Central memory CD8-positive, alpha-beta T cell (primary cell): Measurements from ENCODE around the gene WNT6.
"Not testable (repeated sequence)": the region's sequence is repeated elsewhere in the genome, so short reads cannot be mapped to it uniquely, and the experiment has no call there.

Experiments used
- ATAC-seq: fragments of 150-1000 bp; cut with Tn5 transposase; replicated peaks from 2 replicates; pipeline ENCODE4 v1.10.0; 2022; ENCODE audit warnings: mild to moderate bottlenecking, moderate FRiP score, moderate number of reproducible peaks; ENCODE audit not compliant: poor library complexity, severe bottlenecking; ENCODE audit errors: extremely low read depth
- DNase-seq, 2 donors: peaks; one replicate each; pipeline ENCODE4 v3.0.0; 2021; ENCODE audit warnings: low spot score in 2 of 2
- H3K27ac Mint-ChIP-seq: one replicate; pipeline ENCODE4 v1.8.0; 2022; ENCODE audit warnings: low read depth, mild to moderate bottlenecking, moderate library complexity, mixed read lengths
- H3K27me3 Mint-ChIP-seq: one replicate; pipeline ENCODE4 v1.8.0; 2022; ENCODE audit warnings: mixed read lengths
- H3K36me3 Mint-ChIP-seq: one replicate; pipeline ENCODE4 v1.8.0; 2022; ENCODE audit warnings: mild to moderate bottlenecking, moderate library complexity, mixed read lengths; ENCODE audit not compliant: insufficient read depth
- H3K4me1 Mint-ChIP-seq: one replicate; pipeline ENCODE4 v1.8.0; 2022; ENCODE audit warnings: mixed read lengths
- H3K4me3 Mint-ChIP-seq: one replicate; pipeline ENCODE4 v1.8.0; 2022; ENCODE audit warnings: mild to moderate bottlenecking, moderate library complexity, mixed read lengths
- H3K9me3 Mint-ChIP-seq: one replicate; pipeline ENCODE4 v1.8.0; 2022; ENCODE audit warnings: mixed read lengths

Gene WNT6

DNA sequence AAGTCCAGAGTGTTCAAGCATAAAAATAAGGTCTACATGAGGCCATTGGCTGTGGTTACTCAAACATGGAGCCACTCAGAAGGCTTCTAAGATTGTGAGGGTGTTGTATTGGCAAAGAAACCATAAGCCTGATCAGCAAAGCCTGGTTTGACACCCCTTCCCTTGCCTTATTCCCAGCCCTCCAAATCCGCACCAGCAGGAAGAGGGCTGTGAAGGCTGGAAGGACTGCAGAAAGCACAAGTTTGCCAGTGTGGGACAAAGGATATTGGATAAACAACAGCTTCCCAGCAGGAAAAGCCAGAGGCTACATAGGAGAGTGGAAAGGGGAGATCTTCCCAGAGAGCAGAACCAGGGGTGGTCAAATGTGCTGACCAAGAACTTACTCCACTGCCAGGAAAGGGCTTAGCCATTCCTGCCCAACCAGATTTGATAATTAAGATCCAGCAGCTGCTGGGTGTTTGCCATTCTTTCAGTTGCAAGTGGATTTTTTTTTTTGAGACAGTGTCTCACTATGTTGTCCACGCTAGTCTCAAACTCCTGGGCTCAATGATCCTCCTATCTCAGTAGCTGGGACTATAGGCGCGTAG is 26.5 kb upstream of the WNT6 start:
- no peaks in the 10 kb centered on the region for H3K36me3 Mint-ChIP-seq
- H3K27ac Mint-ChIP-seq: no peak overlapping the region
- peaks cover 10% of the 10 kb centered on the region for H3K9me3 Mint-ChIP-seq
- no peak overlapping the region for H3K4me3 Mint-ChIP-seq
- H3K27me3 Mint-ChIP-seq: peaks cover 63% of the 10 kb centered on the region
- ATAC-seq (no peak), DNase-seq (no peak)
- no peaks in the 10 kb centered on the region for H3K4me1 Mint-ChIP-seq

DNA sequence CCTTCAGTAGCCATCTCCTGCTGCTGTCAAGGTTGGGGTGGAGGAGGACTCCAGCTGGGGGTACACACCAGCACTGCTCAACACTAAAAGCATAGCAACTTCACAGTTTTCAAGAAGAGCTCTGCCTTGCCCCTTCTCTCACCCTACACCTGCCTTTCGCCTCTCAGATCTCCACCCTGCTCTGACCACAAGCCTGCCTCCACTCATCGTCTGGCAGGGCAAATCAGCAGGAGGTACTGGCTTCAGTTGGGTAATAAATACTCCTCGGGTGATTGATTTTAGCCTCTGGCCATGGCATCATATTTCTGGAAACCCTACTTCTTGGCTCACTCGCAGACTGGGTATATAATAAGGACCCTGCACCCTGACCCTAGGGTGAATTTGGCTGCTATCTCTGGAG is 24.9 kb upstream of the WNT6 start:
- DNase-seq (no peak), ATAC-seq (no peak)
- Mint-ChIP-seq H3K9me3 (peaks cover 11% of the 10 kb centered on the region), H3K4me3 (no peak overlapping the region), H3K27ac (no peak overlapping the region), H3K4me1 (no peaks in the 10 kb centered on the region), H3K27me3 (peaks cover 72% of the 10 kb centered on the region), H3K36me3 (no peaks in the 10 kb centered on the region)

DNA sequence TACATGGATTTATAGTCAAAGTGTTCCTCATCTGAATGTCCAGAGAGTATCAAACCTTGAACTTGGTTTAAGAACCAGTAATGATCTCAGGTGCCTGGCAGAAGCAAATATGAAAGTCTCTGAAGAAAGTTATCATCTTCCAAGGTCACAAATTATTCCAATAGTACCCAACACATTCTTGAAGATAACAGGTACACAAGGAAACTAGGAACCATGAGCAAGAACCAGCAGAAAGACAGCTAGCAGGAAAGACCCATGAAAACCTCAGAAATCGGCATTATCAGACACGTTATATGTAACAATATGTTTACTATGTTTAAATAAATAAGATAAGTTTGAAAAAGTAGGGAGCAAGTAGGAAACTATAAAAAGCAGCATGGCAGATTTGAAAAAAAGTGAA is 22.1 kb upstream of the WNT6 start:
- DNase-seq (no peak), ATAC-seq (no peak)
- H3K27ac Mint-ChIP-seq: no peak overlapping the region
- H3K36me3 Mint-ChIP-seq: no peaks in the 10 kb centered on the region
- H3K4me1 Mint-ChIP-seq: no peaks in the 10 kb centered on the region
- peaks cover 70% of the 10 kb centered on the region for H3K27me3 Mint-ChIP-seq
- no peak overlapping the region for H3K4me3 Mint-ChIP-seq
- H3K9me3 Mint-ChIP-seq: peaks cover 11% of the 10 kb centered on the region

DNA sequence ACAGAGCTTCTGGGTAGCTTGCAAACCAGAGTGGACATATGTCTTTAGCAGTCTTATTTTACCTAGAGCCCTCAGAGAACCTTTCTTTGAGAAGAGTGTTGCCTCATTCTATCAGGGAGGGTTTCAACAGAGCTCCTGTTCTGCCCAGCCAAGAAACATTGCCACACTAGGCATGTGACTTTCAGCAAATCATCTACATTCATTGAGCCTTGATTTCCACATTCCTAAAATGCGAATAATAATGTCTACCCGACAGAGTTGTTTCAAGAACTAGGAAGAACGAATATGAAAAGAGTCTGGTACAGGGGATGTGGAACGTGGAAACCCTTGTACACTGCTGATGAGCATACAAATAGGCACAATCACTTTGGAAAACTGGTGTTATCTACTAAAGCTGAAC is 20.2 kb upstream of the WNT6 start:
- no peak overlapping the region for H3K27ac Mint-ChIP-seq
- peaks cover 68% of the 10 kb centered on the region for H3K27me3 Mint-ChIP-seq
- ATAC-seq (no peak), DNase-seq (no peak)
- no peaks in the 10 kb centered on the region for H3K4me1 Mint-ChIP-seq
- H3K36me3 Mint-ChIP-seq: peaks cover 2% of the 10 kb centered on the region
- no peak overlapping the region for H3K4me3 Mint-ChIP-seq
- peaks cover 11% of the 10 kb centered on the region for H3K9me3 Mint-ChIP-seq

DNA sequence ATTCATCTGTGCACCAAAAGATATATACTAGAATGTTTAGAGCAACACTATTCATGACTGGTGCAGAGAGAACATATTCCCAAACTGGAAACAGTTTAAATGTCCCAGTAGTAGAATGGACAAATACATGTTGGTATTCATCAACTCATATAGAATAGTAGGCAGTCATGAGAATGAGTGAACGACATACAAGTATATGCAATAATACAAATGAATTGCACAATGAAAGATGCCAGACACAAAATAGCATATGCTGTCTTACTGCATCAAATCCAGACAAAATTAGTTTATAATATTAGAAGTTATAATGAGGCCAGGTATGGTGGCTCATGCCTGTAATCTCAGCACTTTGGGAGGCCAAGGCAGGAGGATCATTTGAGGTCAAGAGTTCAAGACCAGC is 19.7 kb upstream of the WNT6 start:
- H3K27ac Mint-ChIP-seq: no peak overlapping the region

DNA sequence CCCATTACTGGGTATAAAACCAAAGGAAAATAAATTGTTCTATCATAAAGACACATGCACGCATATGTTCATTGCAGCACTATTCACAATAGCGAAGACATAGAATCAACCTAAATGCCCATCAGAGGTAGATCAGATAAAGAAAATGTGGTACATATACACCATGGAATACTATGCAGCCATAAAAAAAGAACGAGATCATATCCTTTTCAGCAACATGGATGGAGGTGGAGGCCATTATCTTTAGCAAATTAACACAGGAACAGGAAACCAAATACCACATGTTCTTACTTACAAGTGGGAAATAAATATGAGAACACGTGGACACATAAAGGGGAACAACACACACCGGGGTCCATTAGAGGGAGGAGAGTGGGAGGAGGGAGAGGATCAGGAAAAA is 15.3 kb upstream of the WNT6 start:
- ATAC-seq, H3K4me1 Mint-ChIP-seq, H3K36me3 Mint-ChIP-seq, H3K4me3 Mint-ChIP-seq, H3K27ac Mint-ChIP-seq, DNase-seq, H3K9me3 Mint-ChIP-seq: not testable (repeated sequence)
- peaks cover 36% of the 10 kb centered on the region for H3K27me3 Mint-ChIP-seq

More for the DNA sequence above, 19.7 kb upstream of the WNT6 start:
- no peaks in the 10 kb centered on the region for H3K4me1 Mint-ChIP-seq
- no peak for DNase-seq
- H3K36me3 Mint-ChIP-seq: peaks cover 2% of the 10 kb centered on the region
- peaks cover 68% of the 10 kb centered on the region for H3K27me3 Mint-ChIP-seq
- no peak overlapping the region for H3K4me3 Mint-ChIP-seq
- H3K9me3 Mint-ChIP-seq: peaks cover 11% of the 10 kb centered on the region
- ATAC-seq: no peak

DNA sequence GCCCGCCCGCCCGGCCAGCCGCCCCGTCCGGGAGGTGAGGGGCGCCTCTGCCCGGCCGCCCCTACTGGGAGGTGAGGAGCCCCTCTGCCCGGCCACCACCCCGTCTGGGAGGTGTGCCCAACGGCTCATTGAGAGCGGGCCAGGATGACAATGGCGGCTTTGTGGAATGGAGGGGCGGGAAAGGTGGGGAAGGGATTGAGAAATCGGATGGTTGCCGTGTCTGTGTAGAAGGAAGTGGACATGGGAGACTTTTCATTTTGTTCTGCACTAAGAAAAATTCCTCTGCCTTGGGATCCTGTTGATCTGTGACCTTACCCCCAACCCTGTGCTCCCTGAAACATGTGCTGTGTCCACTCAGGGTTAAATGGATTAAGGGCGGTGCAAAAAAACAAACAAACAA is 12.6 kb upstream of the WNT6 start:
- H3K27me3 Mint-ChIP-seq: peaks cover 34% of the 10 kb centered on the region
- not testable (repeated sequence) for H3K36me3 Mint-ChIP-seq, ATAC-seq

DNA sequence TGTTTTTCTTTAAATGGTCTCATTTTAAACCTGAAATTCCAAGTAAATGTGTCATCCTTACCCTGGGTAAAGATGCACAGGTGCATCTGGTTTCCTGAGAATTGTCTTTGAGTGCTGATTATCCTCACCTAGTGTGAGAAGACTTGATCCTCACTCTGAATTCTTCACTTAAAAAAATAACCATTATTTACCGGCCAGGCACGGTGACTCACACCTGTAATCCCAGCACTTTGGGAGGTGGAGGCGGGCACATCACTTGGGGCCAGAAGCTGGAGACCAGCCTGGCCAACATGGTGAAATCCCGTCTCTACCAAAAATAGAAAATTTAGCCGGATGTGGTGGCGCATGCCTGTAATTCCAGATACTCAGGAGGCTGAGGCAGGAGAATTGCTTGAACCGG is 9.9 kb upstream of the WNT6 start:
- Mint-ChIP-seq H3K36me3 (no peaks in the 10 kb centered on the region), H3K4me3 (no peak overlapping the region), H3K27me3 (peaks cover 37% of the 10 kb centered on the region), H3K9me3 (no peaks in the 10 kb centered on the region), H3K4me1 (peaks cover 7% of the 10 kb centered on the region), H3K27ac (no peak overlapping the region)
- DNase-seq (no peak), ATAC-seq (no peak)

More for the DNA sequence above, 12.6 kb upstream of the WNT6 start:
- not testable (repeated sequence) for H3K9me3 Mint-ChIP-seq, DNase-seq, H3K27ac Mint-ChIP-seq, H3K4me3 Mint-ChIP-seq, H3K4me1 Mint-ChIP-seq

DNA sequence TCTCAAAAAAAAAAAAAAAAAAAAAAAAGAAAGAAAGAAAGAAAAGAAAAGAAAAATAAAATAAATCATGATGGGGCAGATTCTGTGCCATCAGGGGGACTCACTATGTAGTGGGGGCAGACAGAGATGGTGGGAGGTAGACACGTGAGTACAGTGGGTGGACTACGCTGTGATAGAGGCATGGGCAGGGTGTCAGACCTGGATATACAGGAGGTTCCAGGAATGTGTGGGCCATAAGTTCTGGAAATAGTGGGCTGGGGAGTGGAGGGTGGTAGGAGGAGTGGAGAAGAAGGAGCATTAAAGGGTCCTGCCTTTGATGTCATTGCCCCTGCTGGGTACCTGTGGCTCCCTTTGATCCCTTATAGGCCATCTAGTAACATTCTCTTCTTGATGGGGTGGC is 8.8 kb upstream of the WNT6 start:
- Mint-ChIP-seq H3K27me3 (peaks cover 48% of the 10 kb centered on the region), H3K36me3 (peaks cover 1% of the 10 kb centered on the region), H3K4me1 (peaks cover 7% of the 10 kb centered on the region), H3K4me3 (no peak overlapping the region), H3K27ac (no peak overlapping the region), H3K9me3 (no peaks in the 10 kb centered on the region)
- DNase-seq: no peak
- no peak for ATAC-seq

DNA sequence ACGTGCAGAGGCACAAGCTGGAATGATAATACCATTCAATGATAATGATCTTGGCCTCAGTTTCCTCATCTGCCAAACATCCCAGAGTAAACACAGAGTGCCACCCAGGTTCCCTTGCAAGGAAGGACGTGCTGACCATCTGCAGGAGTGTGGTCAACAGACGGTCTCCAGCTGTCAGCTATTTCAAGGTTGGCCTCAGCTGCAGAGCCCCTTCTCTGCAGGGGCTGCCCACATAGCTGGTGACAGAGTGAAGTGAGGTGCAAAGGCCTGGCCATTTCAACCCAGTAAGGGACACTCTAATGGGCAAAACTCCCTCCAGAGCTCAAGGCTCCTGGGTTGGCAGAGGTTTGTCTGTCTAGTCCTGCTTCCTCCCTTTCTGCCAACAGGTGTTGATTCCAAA is 8.3 kb upstream of the WNT6 start:
- DNase-seq (no peak), ATAC-seq (no peak)
- H3K4me1 Mint-ChIP-seq: peaks cover 7% of the 10 kb centered on the region
- H3K4me3 Mint-ChIP-seq: no peak overlapping the region
- H3K9me3 Mint-ChIP-seq: no peaks in the 10 kb centered on the region
- peaks cover 53% of the 10 kb centered on the region for H3K27me3 Mint-ChIP-seq
- no peak overlapping the region for H3K27ac Mint-ChIP-seq
- H3K36me3 Mint-ChIP-seq: peaks cover 1% of the 10 kb centered on the region

DNA sequence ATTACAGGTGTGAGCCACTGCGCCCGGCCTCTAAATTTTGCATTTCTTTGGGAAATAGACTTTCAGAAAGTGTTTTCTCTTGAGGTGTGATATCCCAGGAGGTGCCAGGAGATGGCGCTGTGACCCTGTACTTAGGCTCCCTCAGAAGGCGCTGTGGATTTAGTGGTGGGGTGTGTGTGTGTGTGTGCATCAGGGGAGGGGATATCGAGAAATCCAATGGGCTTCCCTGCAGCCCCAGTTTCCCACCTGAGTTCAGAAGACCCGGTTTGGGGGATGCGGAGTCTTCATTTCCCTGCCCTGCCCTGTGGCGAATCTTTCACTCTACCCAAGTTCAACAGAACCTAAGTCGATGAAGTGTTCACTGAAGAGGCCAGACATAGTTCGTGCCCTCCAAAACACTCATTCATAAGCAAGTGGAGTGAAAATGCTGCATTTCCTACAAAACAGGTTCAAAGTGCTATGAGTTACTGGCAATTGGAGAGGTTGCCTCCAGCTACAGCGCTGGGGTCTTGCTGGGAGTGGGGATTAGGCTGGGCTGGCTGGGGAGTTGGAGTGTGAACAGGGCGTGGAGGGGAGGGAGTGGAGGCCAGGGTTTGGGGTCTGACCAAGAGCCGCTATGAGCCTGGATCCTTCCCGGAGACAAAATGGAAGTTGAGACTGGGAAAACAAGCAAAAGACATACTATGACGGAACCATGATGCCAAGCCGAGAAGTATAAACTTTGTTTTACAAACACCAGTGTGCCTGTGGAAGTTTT is 6.5 kb upstream of the WNT6 start:
- H3K27ac Mint-ChIP-seq: no peak overlapping the region

DNA sequence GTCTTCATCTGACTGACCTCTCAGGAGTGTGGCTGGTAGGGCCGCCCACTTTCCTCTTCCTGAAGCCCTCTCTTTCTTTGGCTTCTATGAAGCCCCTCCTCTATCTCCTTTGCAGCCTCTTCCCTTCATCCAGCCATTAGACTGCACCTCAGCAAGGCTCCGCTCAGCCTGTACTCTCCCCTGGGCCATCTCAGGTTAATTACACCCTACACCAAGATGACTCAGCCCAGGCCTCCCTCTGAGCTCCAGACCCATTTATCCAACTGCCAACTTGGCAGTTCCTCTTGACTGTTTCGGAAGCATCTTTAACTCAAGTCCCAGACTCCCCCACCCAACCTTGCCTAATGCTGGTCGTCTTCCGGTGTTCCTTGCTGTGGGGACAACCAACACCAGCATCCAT is 5.8 kb upstream of the WNT6 start:
- no peak for DNase-seq
- H3K4me3 Mint-ChIP-seq: no peak overlapping the region
- H3K4me1 Mint-ChIP-seq: peaks cover 7% of the 10 kb centered on the region
- peaks cover 77% of the 10 kb centered on the region for H3K27me3 Mint-ChIP-seq
- H3K9me3 Mint-ChIP-seq: no peaks in the 10 kb centered on the region
- peaks cover 1% of the 10 kb centered on the region for H3K36me3 Mint-ChIP-seq
- ATAC-seq: no peak
- no peak overlapping the region for H3K27ac Mint-ChIP-seq

More for the DNA sequence above, 6.5 kb upstream of the WNT6 start:
- Mint-ChIP-seq H3K27me3 (peaks cover 71% of the 10 kb centered on the region), H3K36me3 (peaks cover 1% of the 10 kb centered on the region), H3K4me1 (peaks cover 7% of the 10 kb centered on the region), H3K4me3 (no peak overlapping the region), H3K9me3 (no peaks in the 10 kb centered on the region)
- DNase-seq: peak; percentile 48 to 61
- ATAC-seq: no peak

DNA sequence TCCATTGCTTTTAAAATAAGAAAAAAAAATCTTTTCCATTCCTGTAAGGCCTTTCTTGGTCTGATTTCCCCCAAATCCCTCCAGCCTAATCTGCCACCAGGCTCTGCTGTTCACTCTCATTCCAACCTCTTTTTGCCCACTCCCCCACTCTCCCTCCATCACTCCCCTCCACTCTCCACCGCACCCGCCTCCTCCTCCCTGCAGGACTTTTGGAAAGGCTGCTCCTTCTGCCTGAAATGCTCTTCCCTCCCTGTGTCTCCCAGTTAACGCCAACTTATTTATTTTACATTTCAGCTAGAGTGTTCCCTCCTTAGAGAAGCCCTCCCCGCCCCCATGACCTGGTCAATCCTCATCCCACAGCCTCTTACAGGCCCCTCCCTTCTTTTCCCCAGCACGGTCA is 4.7 kb upstream of the WNT6 start:
- DNase-seq: no peak
- H3K27me3 Mint-ChIP-seq: peaks cover 85% of the 10 kb centered on the region
- H3K27ac Mint-ChIP-seq: no peak overlapping the region
- no peak overlapping the region for H3K4me3 Mint-ChIP-seq
- no peaks in the 10 kb centered on the region for H3K9me3 Mint-ChIP-seq
- H3K4me1 Mint-ChIP-seq: peaks cover 7% of the 10 kb centered on the region
- H3K36me3 Mint-ChIP-seq: peaks cover 1% of the 10 kb centered on the region
- no peak for ATAC-seq
